GM15510 (cell line): Measurements from ENCODE around the gene ZNF804B.

Experiments used
- POLR2A ChIP-seq: IDR thresholded peaks from 3 replicates; pipeline ENCODE4 v1.6.1; 2011; ENCODE audit warnings: borderline replicate concordance; ENCODE audit not compliant: insufficient read length; ENCODE audit errors: extremely low read depth

ZNF804B gene

DNA sequence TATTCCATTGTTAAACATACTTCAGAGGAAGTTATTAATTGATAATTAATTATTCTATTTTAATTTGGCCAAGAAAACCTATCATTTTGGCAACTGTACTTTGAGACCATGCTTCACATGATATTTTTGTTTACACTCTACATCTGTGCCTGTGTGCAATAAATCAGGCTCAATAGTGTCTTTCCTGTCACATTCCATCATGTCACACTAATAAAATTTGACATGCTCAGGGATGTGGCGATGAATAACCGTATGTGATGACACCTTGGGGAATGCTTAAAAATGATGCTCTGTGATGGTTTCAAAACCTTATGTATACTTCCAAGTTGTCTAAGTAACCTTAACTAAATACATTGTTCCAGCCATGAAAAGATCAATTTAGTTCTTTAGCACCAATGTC, 400.6 kb downstream of the ZNF804B start:
- TF ChIP-seq POLR2A: no peak

DNA sequence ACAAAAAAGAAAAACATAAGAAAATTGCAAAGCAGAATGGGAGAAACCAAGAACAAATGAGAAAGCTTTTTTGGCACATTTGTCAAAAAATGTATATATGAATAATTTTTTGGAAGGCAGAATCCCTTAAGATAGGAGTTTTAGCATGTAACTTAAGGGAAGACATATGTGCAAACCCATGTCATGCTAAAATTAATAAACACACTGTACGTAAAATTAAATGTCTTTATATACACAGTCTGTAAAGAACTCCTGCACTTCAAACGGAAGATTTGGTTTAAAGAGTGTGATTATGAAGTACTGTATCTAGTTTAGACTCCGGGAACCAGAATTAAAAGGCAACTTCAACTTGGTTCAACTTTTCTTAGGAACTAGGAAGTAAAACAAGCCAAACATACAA, 405.9 kb downstream of the ZNF804B start:
- TF ChIP-seq POLR2A: no peak

DNA sequence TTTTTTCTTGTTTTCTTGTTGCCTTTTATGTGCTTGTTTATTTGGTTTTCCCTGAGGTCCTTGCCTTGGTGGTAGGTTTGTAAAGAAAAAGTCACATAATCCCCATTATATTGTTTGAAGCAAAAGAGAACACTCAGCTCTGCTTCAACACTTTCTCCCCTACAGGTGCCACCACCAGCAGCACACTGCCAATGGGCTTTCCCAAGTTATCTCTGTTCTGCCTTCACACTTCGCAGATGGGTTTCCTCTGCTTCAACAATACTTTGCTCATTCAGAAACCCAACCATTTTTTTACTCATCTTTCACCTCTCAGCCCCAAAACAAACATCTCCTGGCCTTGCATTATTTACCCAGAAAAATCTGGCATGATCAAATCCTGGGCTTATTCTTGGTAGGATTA, 411.1 kb downstream of the ZNF804B start:
- TF ChIP-seq POLR2A: no peak

- TF ChIP-seq POLR2A: no peak
Measured at GRCh38 chr7:89182116-89182515, 422.6 kb downstream of the ZNF804B start.

DNA sequence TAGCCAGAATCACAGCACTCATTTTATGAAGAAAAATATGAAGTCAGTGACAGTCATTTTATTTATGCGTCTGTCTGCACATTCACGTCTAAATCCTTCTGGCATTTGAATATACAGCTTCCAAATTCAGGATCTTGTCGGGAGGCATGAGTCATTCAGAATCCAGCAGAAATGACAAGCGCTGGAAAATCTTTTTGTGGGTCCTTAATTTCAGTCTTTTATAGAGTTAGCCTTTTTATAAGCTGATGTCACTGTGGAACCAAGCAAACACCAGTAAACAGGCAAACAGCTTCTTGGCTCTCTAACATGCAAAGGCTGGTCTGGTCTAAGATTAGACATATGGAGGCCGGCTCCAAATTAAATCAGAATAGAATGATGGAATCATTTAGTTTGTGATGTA, 424.2 kb downstream of the ZNF804B start:
- no peak for TF ChIP-seq POLR2A

GRCh38 chr7:89200758-89201157, 441.3 kb downstream of the ZNF804B start:
- TF ChIP-seq POLR2A: no peak

- no peak for TF ChIP-seq POLR2A
Measured at GRCh38 chr7:89223900-89224395, 464.4 kb downstream of the ZNF804B start.

DNA sequence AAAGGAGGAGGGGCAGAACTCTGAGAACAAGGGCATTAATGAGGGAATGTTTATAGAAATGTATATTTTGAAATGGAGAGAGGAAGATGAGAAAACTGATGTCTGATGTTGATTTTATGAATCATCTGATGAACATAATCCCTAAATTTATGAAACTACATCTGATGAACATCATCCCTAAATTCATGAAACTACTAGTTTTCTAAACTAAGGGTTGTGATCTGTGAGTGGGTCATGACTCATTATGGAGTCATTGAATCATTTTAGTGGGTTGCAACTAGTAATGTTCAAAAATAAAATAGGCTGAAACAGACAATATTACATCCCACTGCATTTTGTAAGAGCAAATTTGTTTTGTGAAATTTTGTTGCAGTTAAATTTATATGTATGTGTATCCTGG, 478.7 kb downstream of the ZNF804B start:
- TF ChIP-seq POLR2A: no peak

DNA sequence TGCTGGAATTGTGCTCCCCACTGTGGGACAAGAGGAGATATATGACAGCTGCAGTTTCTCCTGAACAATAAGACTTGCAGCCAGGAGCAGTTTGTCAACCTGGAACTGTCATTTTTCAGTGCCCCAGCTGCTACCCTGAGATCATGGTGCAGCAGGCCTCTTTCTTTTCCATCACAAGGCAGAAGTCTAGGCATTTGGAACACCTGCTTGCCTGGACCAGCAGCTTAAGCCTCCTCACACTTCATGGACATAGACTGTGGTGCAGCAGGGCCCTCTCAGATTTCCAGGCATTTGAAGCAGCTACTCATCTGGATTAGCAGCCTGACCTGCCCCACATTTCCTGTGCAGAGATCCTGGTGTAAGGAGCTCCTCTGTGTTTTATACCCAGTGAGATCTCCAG, 486.7 kb downstream of the ZNF804B start:
- TF ChIP-seq POLR2A: no peak

DNA sequence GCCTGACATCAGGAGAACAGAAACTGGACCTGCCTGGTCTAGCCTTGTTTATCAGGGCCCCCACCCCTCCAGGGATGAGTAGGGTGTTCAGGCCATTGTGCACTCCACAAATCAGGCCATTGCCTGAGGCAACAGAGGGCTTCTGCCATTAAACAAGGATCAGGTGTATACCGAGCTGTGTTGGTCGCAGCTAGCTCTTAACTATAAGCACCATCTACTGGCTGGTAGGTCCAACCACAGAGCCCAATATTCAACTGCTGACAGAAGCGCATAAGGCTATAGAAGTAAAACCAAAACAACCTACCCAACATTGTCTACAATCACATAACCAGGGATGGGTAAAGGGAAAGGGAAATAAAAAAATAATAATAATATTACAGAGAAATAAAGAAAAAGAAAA, 487.7 kb downstream of the ZNF804B start:
- TF ChIP-seq POLR2A: no peak

DNA sequence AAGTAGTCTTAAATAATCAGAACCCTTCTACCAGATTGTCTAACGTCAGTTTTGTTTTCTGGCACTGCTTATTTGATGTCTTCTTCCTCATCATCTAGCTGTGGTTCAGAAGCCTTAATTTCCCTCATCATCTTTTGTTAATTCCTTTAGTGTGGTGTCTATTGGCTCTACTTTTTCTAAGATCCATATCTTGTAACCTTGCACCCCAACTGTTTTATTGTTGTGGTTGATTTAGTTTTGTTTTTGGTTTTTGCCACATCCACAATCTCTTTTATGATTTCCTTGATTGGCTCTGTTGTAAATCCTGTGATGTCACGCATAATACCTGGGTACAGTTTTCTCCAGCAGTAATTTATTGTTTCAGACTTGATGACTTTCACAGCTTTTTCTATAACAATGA, 499.6 kb downstream of the ZNF804B start:
- no peak for TF ChIP-seq POLR2A

DNA sequence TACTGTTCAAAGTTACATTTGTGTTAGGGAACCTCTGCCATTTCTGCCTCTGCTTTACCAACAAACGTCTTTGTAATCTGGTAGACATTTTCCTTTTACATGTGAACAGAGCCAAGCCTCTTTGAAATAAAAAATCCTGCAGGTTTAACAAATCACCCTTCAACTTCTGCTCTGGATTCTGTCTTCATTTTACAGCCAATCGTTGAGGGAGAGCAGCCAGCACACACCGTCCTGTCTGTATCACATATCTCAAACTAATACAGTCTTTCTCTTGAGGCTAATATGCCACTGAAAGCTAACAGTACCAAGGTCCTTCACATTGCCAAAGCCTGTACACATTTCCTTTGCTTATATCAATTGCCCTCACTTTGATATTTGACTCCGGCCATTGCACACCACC, 504.6 kb downstream of the ZNF804B start:
- no peak for TF ChIP-seq POLR2A

GRCh38 chr7:89265631-89266030, 506.1 kb downstream of the ZNF804B start:
- TF ChIP-seq POLR2A: no peak

GRCh38 chr7:89283302-89283701, 523.8 kb downstream of the ZNF804B start:
- TF ChIP-seq POLR2A: no peak

GRCh38 chr7:89308535-89308934, 549.0 kb downstream of the ZNF804B start:
- no peak for TF ChIP-seq POLR2A

- TF ChIP-seq POLR2A: no peak
Measured at GRCh38 chr7:89311886-89312285, 552.4 kb downstream of the ZNF804B start.

- TF ChIP-seq POLR2A: no peak
Measured at GRCh38 chr7:89312551-89312950, 553.1 kb downstream of the ZNF804B start.
